ENCODE measurements around the gene KIAA1755. TPM values are rescaled to one million over a fixed set of nuclear protein-coding genes. Genes with fewer than 3 reads are reported as not detected.
A peak's percentile ranks its signal among the peaks of the same experiment; 100 is the strongest.

KIAA1755 gene
- total and polyA plus RNA-seq, 9 of the 15 experiments (the other 6 are each of a cell fraction or from before 2014, with no cell fraction given), result not detected

GRCh38 chr20:38211200-38212097 lies 49.1 kb downstream of the KIAA1755 start:
- in situ Hi-C loops (cut with MboI), result loop anchor here (5.0 to 10.0 kb wide), 2 partner anchors 154 to 317 kb away; no protein-coding TSS in a partner anchor
- Histone ChIP-seq H3K36me3 (ENCODE audit: control insufficient read depth, insufficient read depth, low read length) (no peaks in the 10 kb centered on the region), H3K9me3 (replicated peaks; ENCODE audit: control insufficient read depth, insufficient read depth, low read depth, low read length) (no peaks in the 10 kb centered on the region), H3K4me2 (ENCODE audit: insufficient read depth, low read length) (no peak overlapping the region), H3K9ac (ENCODE audit: insufficient read depth in 1 of 2, low read depth in 2 of 2, low read length in 2 of 2) (no peak overlapping the region), H4K20me1 (replicated peaks; ENCODE audit: control insufficient read depth, insufficient read depth, low read length) (no peaks in the 10 kb centered on the region; the same call in 1 of the 2 replicates), H3K9me1 (ENCODE audit: control insufficient read depth, insufficient read depth, low read length) (no peaks in the 10 kb centered on the region), H3K4me1 (replicated peaks in 1 of 2; ENCODE audit: control insufficient read depth in 2 of 2, insufficient read depth in 2 of 2, low read length in 2 of 2) (peaks cover 0 to 7% of the 10 kb centered on the region in 2 experiments; a peak in 1 of 5 replicates), H3K27me3 (ENCODE audit: control insufficient read depth in 2 of 2, insufficient read depth in 2 of 2, low read length in 2 of 2) (peaks cover 7 to 35% of the 10 kb centered on the region in 2 experiments; a peak in 4 of 5 replicates), H3K4me3 (no peak overlapping the region), H3K79me2 (ENCODE audit: control insufficient read depth, insufficient read depth, low read length) (no peaks in the 10 kb centered on the region), H3K27ac (ENCODE audit: extremely low read depth, low read depth, low read length) (no peak overlapping the region), H2AFZ (ENCODE audit: low read depth, low read length) (no peak overlapping the region)
- intact Hi-C loops (cut with micrococcal nuclease), result no loop called here
- no TSS peak for BruUV-seq (replicated peaks)
- no peak for ATAC-seq
- 0% methylated on average over 9 of the region's 9 CpGs for WGBS (ENCODE audit: insufficient coverage, low coverage, missing lambda C conversion rate)
- CTCF ChIA-PET (ENCODE audit: low intra/inter-chr PET ratio), result no interaction called here
- no peak for DNase-seq (ENCODE audit: extremely low read depth in 1 of 4, low spot score in 3 of 4)
- FAIRE-seq, result no peak
- POLR2A ChIA-PET, result interaction anchor here (0.6 to 1.2 kb wide), 2 partner anchors 176 to 313 kb away, joined by 4 to 5 read pairs; no protein-coding TSS in a partner anchor
- TF ChIP-seq, protein P1, sequence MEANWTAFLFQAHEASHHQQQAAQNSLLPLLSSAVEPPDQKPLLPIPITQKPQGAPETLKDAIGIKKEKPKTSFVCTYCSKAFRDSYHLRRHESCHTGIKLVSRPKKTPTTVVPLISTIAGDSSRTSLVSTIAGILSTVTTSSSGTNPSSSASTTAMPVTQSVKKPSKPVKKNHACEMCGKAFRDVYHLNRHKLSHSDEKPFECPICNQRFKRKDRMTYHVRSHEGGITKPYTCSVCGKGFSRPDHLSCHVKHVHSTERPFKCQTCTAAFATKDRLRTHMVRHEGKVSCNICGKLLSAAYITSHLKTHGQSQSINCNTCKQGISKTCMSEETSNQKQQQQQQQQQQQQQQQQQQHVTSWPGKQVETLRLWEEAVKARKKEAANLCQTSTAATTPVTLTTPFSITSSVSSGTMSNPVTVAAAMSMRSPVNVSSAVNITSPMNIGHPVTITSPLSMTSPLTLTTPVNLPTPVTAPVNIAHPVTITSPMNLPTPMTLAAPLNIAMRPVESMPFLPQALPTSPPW (CRISPR knock-in tag; IDR thresholded peaks at IDR 0.05), result 0 out of 2 replicates have a peak, but pooled peaks have one; percentile 4
- TF ChIP-seq, protein P2, sequence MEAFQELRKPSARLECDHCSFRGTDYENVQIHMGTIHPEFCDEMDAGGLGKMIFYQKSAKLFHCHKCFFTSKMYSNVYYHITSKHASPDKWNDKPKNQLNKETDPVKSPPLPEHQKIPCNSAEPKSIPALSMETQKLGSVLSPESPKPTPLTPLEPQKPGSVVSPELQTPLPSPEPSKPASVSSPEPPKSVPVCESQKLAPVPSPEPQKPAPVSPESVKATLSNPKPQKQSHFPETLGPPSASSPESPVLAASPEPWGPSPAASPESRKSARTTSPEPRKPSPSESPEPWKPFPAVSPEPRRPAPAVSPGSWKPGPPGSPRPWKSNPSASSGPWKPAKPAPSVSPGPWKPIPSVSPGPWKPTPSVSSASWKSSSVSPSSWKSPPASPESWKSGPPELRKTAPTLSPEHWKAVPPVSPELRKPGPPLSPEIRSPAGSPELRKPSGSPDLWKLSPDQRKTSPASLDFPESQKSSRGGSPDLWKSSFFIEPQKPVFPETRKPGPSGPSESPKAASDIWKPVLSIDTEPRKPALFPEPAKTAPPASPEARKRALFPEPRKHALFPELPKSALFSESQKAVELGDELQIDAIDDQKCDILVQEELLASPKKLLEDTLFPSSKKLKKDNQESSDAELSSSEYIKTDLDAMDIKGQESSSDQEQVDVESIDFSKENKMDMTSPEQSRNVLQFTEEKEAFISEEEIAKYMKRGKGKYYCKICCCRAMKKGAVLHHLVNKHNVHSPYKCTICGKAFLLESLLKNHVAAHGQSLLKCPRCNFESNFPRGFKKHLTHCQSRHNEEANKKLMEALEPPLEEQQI (IDR thresholded peaks at IDR 0.05), result no peak

Measured in K562 (cell line).